ENCODE measurements around the gene NDNF.

- TF ChIP-seq CTCF (IDR thresholded peaks at IDR 0.05), result no peak
- TF ChIP-seq POLR2A (IDR thresholded peaks at IDR 0.05), result no peak
Observed at GRCh38 chr4:121118344-121118743, 46.0 kb upstream of the NDNF start.

Data from lower leg skin (tissue), 3 donors.